ENCODE results near the gene PITX1. TPM values are rescaled to one million over a fixed set of nuclear protein-coding genes. Genes with fewer than 3 reads are reported as not detected.

PITX1 gene
- polyA plus RNA-seq, 3 donors, result not detected

DNA sequence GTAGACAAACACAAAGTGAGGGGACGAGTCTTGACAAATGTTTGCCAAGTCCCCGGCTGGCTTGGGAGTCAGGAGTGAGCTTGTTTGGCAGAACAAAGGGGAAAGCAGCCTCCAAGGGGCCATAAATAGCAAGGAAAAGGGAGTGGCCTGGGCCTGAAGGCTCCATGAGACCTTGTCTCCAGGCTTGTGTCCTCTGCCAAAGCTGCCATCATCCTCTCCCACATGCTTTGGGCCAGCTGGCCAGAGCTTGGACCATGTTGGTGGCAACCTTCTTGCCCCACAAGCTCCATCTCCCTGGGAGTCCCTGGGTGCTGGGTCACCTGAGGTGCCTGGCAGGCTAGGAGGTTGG, 13.3 kb upstream of the PITX1 start:
- no peak for DNase-seq (ENCODE audit: extremely low read depth in 1 of 11, low read depth in 9 of 11, low spot score in 4 of 11)

- no peak for DNase-seq (ENCODE audit: extremely low read depth in 1 of 11, low read depth in 9 of 11, low spot score in 4 of 11)
Measured at GRCh38 chr5:135046661-135047346, 12.8 kb upstream of the PITX1 start.

DNA sequence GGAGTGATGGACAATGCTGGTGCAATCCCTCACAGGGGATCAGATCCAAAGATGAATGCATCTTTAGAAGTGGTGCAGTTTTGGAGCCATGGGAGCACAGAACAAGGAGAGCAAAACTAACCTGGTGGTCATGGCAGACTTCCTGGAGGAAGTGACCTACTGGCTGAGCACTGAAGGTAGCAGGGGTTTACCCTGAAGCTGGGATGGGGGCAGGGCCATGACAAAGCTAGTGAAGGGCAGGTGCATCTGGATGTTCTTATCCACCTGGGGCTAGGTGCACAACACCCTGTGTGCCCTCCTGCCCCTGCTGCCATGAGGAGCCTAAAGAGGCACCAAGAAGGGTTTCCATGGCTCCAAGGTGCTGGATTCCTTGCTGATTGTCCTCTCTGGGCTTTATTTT, 11.5 kb upstream of the PITX1 start:
- no peak for DNase-seq (ENCODE audit: extremely low read depth in 1 of 11, low read depth in 9 of 11, low spot score in 4 of 11)

DNA sequence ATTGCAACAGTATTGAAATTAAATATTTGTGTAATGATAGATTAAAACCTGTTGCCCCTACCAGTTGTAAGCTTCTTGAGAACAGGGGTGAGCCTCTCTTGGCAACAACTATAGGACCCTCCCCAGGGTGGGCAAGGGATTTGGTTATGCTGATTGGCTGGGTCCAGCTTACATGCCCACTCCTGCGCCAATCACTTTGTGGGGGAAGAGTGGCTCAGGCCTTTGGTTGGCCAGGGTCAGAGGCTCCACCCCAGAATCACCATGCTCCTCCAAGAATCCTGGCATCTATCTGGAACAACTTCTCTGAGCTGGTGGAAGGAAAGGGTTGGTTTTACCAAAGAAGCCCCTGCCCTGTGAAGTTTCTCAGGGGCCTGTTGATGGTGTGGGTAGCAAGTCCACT, 8.6 kb upstream of the PITX1 start:
- no peak for DNase-seq (ENCODE audit: extremely low read depth in 1 of 11, low read depth in 9 of 11, low spot score in 4 of 11)

- no peak for DNase-seq (ENCODE audit: extremely low read depth in 1 of 11, low read depth in 9 of 11, low spot score in 4 of 11)
Measured at GRCh38 chr5:135041726-135042125, 7.7 kb upstream of the PITX1 start.

DNA sequence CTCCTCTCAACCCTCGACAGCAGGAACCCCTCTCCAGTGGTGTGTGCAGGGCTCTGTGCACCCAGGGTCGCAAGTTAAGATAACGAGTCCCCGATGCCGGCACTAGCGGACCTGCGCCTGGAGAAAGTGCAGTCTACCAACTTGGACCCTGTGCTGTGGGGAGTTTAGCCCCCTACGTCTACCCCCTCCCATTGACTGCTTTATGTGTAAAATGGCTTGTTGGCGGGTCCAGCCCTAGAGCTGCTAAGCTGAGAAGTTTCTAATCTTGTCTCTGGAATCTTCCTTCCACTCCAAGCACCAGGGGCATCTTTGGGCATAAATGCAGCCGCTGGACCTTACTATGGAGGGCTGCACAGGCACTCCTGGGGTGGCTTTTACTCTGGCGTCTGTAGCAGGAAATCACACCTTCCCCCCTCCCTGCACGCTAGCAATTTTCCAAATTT, 7.1 kb upstream of the PITX1 start:
- no peak for DNase-seq (ENCODE audit: extremely low read depth in 1 of 11, low read depth in 9 of 11, low spot score in 4 of 11)

GRCh38 chr5:135040333-135041144, 6.5 kb upstream of the PITX1 start:
- no peak for DNase-seq (ENCODE audit: extremely low read depth in 1 of 11, low read depth in 9 of 11, low spot score in 4 of 11)

GRCh38 chr5:135040034-135040332, 6.0 kb upstream of the PITX1 start:
- no peak for DNase-seq (ENCODE audit: extremely low read depth in 1 of 11, low read depth in 9 of 11, low spot score in 4 of 11)

GRCh38 chr5:135039271-135040033, 5.4 kb upstream of the PITX1 start:
- DNase-seq (ENCODE audit: extremely low read depth in 1 of 11, low read depth in 9 of 11, low spot score in 4 of 11), result no peak

DNA sequence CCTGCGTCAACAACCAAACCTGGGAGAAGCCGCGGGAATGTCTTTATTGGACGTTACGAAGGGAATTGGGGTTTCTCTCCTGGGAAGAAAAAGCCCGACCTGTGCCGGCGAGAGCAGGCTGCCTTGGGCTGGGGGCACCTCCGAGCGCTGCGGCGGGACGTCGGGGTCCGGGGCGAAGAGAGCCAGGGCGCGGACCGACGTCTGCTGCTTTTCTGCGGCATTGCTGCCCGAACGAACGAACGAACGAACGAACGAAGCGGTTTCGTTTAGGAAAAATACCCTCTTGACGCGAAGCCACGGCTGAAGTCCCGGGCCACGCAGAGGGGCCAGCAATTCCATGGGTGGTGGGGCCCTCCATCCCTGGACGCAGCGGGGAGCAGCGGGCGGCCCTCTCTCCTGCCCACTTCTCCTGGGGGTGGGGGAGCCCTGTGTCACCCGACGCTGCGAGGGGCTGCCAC, 4.8 kb upstream of the PITX1 start:
- DNase-seq (ENCODE audit: extremely low read depth in 1 of 11, low read depth in 9 of 11, low spot score in 4 of 11), result no peak

DNA sequence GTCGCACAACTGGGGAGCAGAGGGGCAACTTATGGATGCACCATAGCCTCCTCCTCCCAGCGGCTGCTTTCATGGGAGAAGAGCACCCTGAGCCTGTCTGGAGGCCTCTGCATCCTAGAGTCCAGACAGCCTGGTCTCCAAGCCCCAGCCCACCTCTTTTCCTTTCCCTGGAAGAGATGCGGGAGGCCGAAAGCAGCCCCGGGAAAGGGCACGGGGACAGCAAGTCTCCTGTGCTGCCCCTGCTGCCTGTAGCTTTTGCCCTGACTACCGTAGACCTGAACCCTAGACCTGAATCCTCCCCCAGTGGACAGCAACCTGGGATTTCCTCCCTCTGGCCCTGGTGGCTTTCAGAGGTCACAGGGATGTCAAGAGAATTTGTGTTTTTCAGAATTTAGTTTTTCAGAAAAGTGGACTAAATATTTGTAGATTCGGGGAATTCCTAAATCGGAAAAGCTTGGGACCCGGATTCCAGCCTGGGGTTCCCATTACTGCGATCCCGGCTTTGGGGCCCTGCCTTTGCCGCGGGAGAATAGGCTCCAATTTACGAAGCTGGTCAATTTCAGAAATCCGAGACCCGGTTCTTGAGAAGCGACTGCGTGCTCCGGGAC, 4.3 kb upstream of the PITX1 start:
- DNase-seq (ENCODE audit: extremely low read depth in 1 of 11, low read depth in 9 of 11, low spot score in 4 of 11), result no peak

DNA sequence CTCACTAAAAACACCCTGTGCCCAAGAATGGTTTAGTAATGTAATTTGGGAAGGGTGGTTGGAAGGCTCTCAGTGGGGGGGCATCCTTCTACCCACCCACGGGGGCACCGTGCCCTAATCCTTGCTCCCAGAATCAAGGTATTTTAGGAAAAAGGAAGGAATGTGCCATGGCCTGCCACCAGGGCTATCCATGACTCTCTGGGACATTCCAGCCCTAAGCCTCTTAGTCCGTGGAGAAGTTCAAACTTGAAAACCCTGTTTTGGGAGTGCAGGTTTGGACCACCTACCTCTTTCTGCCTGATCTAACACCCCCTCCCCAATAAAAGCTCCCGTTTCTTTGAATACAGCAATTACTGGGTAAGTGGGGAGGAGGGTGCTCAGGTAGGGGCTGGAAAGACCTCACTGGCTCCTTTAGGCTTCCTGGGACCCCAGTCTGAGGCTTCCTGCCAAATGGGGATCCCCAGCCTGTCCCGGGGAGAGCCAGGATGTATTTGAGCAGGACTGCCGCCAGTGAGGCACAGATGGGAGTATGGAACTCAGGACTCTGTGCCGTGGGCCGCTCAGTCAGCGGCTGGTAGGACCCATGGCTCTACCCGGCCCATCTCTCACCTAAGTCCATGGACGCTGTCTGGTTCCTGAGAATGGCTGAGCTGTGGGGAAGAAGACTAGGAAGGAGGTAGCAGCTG, 3.6 kb upstream of the PITX1 start:
- DNase-seq (ENCODE audit: extremely low read depth in 1 of 11, low read depth in 9 of 11, low spot score in 4 of 11), result no peak

DNA sequence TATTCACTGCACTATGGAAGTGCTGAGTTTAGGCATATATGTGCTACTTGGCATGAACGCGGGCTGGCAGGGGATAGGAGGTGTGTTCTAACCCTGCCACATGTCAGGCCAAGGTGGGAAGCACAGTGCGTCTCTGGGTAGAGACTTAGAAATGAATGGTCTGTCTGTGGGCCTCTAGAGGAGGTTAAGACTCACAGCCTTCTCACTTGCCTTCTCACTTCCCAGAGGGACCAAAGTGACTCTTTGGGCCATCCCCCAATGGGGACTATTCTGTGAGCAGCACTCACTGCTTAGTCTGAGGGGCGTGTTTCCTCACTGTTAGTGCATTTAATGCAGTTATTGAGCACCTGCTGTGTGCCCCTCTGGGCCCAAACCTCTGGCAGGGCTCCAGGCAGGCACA, 2.4 kb upstream of the PITX1 start:
- no peak for DNase-seq (ENCODE audit: extremely low read depth in 1 of 11, low read depth in 9 of 11, low spot score in 4 of 11)

GRCh38 chr5:135035678-135036030, 1.6 kb upstream of the PITX1 start:
- DNase-seq (ENCODE audit: extremely low read depth in 1 of 11, low read depth in 9 of 11, low spot score in 4 of 11), result no peak

DNA sequence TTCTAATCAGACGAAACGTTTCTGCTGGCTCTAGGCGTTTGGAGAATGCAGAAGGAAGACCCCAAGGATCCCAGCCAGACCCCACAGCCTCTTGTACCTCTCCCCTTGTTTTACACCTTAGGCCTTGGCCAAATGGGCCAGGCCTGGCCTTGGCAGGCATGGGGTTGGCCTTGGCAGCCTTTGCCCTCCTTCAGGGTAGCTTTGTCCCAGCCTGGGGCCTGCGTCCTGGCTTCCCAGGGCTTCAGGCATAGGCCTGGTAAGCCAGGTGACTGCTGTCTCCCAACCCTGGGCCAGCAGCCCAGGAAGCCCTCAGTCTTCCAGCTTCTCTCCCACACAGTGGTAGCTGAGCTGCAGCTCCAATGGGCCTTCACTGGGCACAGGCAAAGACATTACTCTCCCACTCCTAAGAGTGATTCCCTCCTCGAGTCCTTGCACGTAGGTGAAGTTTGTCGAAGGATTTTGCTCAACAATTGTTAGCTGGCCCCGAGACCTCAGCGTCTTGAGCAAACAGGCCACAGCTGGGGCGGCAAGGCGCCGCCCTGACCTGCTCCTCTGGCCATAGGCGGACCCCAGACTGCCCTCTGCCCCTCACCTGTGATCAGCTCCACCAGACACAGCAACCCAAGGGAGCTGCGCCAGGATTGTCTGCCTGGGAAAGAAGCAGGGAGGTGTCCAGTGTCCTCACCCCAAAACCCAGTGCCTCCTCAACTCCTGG, 1.1 kb upstream of the PITX1 start:
- DNase-seq (ENCODE audit: extremely low read depth in 1 of 11, low read depth in 9 of 11, low spot score in 4 of 11), result no peak

DNA sequence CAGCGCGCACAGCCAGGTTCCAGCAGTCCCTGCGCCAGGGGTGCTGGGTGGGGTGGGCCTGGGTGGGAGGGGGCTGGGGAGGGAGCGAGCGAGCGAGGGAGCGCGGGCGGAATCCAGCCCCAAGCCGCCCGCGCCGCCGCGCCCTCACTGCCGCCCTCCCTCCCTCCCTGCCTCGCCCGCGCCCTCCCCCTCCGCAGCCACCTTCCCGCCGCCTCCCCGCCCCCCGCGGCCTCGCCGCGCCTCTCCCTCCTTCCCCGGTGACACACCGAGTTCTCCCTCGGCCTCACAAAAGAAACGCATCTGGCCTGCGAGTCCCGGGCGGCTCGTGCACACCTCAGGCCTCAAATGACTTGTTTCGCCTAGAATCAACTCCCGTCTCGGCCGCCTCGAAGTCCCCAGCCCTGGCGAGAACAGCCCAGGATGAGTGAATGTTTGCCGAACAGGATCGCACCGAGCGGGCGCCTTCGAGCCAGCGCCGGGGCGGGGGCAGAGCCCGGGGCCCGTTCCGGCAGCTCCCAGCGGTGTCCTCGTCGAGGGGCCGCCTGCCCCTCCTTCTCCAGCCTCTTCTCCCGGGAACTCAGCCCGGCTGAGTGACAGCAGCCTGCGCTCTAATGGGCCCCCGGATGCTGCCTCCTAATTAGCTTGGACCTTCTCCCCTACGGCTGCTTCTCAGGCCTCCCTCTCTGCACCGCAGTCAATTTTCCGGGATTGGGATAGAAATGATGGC, 371 bp upstream of the PITX1 start:
- DNase-seq (ENCODE audit: extremely low read depth in 1 of 11, low read depth in 9 of 11, low spot score in 4 of 11), result no peak

- no peak for DNase-seq (ENCODE audit: extremely low read depth in 1 of 11, low read depth in 9 of 11, low spot score in 4 of 11)
Measured at GRCh38 chr5:135032999-135033861, 798 bp downstream of the PITX1 start.
